Nephron (organoid): ENCODE measurements around the gene PTMS.
A peak's percentile ranks its signal among the peaks of the same experiment; 100 is the strongest.

ENCODE experiments used
- H3K27ac Mint-ChIP-seq, 3 experiments: 2 replicates each; pipeline ENCODE4 v1.8.0; 2020; ENCODE audit warnings: mixed read lengths in 3 of 3, mild to moderate bottlenecking in 2 of 3, moderate library complexity in 1 of 3
- H3K27me3 Mint-ChIP-seq: 2 replicates; pipeline ENCODE4 v1.8.0; 2021; ENCODE audit warnings: low read depth, mild to moderate bottlenecking, moderate library complexity, mixed read lengths
- H3K36me3 Mint-ChIP-seq: 2 replicates; pipeline ENCODE4 v1.8.0; 2020; ENCODE audit warnings: low read depth, mixed read lengths
- H3K4me1 Mint-ChIP-seq: 2 replicates; pipeline ENCODE4 v1.8.0; 2020; ENCODE audit warnings: mixed read lengths
- H3K4me3 Mint-ChIP-seq, 3 experiments: 2 replicates each; pipeline ENCODE4 v1.8.0; 2020; ENCODE audit warnings: mild to moderate bottlenecking in 3 of 3, mixed read lengths in 3 of 3, moderate library complexity in 2 of 3
- H3K9me3 Mint-ChIP-seq: 2 replicates; pipeline ENCODE4 v1.8.0; 2020; ENCODE audit warnings: mixed read lengths
- CTCF ChIP-seq, 3 experiments: fragments of 200-600 bp; sonication (generic); IDR thresholded peaks; one replicate each; pipeline ENCODE4 v1.5.0; 2021; ENCODE audit warnings: antibody characterized with exemption in 3 of 3; ENCODE audit not compliant: unreplicated experiment in 3 of 3

PTMS gene

GRCh38 chr12:6754411-6754810, 11.8 kb upstream of the PTMS start:
- no peaks in the 10 kb centered on the region for H3K27me3 Mint-ChIP-seq
- H3K4me1 Mint-ChIP-seq: peaks cover 44% of the 10 kb centered on the region
- no peaks in the 10 kb centered on the region for H3K9me3 Mint-ChIP-seq
- H3K4me3 Mint-ChIP-seq: peak overlapping the region; percentile 58 to 98 (median 96)
- peaks cover 28% of the 10 kb centered on the region for H3K36me3 Mint-ChIP-seq
- no peak for TF ChIP-seq CTCF (IDR thresholded peaks at IDR 0.05; ENCODE audit: unreplicated experiment in 3 of 3)
- peak overlapping the region; percentile 99 for H3K27ac Mint-ChIP-seq

GRCh38 chr12:6757028-6757690, 9.0 kb upstream of the PTMS start:
- peak overlapping the region; percentile 34 to 65 (median 60) for H3K27ac Mint-ChIP-seq
- no peak for TF ChIP-seq CTCF (IDR thresholded peaks at IDR 0.05; ENCODE audit: unreplicated experiment in 3 of 3)
- no peaks in the 10 kb centered on the region for H3K9me3 Mint-ChIP-seq
- H3K4me1 Mint-ChIP-seq: peaks cover 55% of the 10 kb centered on the region
- peak overlapping the region in 1 of 3 experiments; percentile 1 for H3K4me3 Mint-ChIP-seq
- peaks cover 4% of the 10 kb centered on the region for H3K36me3 Mint-ChIP-seq
- no peaks in the 10 kb centered on the region for H3K27me3 Mint-ChIP-seq

GRCh38 chr12:6758506-6759095, 7.6 kb upstream of the PTMS start:
- H3K27ac Mint-ChIP-seq: peak overlapping the region; percentile 36 to 80 (median 79)
- no peak overlapping the region for H3K4me3 Mint-ChIP-seq
- H3K27me3 Mint-ChIP-seq: no peaks in the 10 kb centered on the region
- no peaks in the 10 kb centered on the region for H3K9me3 Mint-ChIP-seq
- peaks cover 58% of the 10 kb centered on the region for H3K4me1 Mint-ChIP-seq
- no peaks in the 10 kb centered on the region for H3K36me3 Mint-ChIP-seq
- no peak for TF ChIP-seq CTCF (IDR thresholded peaks at IDR 0.05; ENCODE audit: unreplicated experiment in 3 of 3)

GRCh38 chr12:6759741-6760140, 6.4 kb upstream of the PTMS start:
- Mint-ChIP-seq H3K27me3 (no peaks in the 10 kb centered on the region), H3K27ac (peak overlapping the region; percentile 72 to 86 (median 79)), H3K4me1 (peaks cover 58% of the 10 kb centered on the region), H3K4me3 (no peak overlapping the region), H3K36me3 (no peaks in the 10 kb centered on the region), H3K9me3 (no peaks in the 10 kb centered on the region)
- TF ChIP-seq CTCF (IDR thresholded peaks at IDR 0.05; ENCODE audit: unreplicated experiment in 3 of 3): no peak

GRCh38 chr12:6763380-6763779, 2.8 kb upstream of the PTMS start:
- Mint-ChIP-seq H3K27ac (peak overlapping the region; percentile 98 to 99 (median 98)), H3K4me1 (peaks cover 63% of the 10 kb centered on the region), H3K4me3 (peak overlapping the region; percentile 87 to 90 (median 89)), H3K36me3 (peaks cover 2% of the 10 kb centered on the region), H3K9me3 (no peaks in the 10 kb centered on the region), H3K27me3 (no peaks in the 10 kb centered on the region)
- no peak for TF ChIP-seq CTCF (IDR thresholded peaks at IDR 0.05; ENCODE audit: unreplicated experiment in 3 of 3)
